DMS114 treated with DMSO at 0.1 percent for 48 hours (cell line): Measurements from ENCODE around the gene ABHD17A.
"Not testable (repeated sequence)": the region's sequence is repeated elsewhere in the genome, so short reads cannot be mapped to it uniquely, and the experiment has no call there.

Experiments used
- DNase-seq: peaks from one replicate; lab custom pipeline; 2025; ENCODE audit not compliant: unreplicated experiment; lab: John Stamatoyannopoulos, UW

Gene ABHD17A

GRCh38 chr19:1911098-1911497 lies 25.8 kb upstream of the ABHD17A start:
- no peak for DNase-seq

- no peak for DNase-seq
These were observed 24.9 kb upstream of the ABHD17A start for GRCh38 chr19:1910177-1910576.

GRCh38 chr19:1909761-1910080 lies 24.4 kb upstream of the ABHD17A start:
- DNase-seq, result no peak

GRCh38 chr19:1908364-1908678 lies 23.0 kb upstream of the ABHD17A start:
- no peak for DNase-seq

GRCh38 chr19:1907563-1908363 lies 22.5 kb upstream of the ABHD17A start:
- DNase-seq, result no peak

GRCh38 chr19:1906985-1907562 lies 21.8 kb upstream of the ABHD17A start:
- DNase-seq, result no peak

- DNase-seq, result no peak
These were observed 20.6 kb upstream of the ABHD17A start for GRCh38 chr19:1905863-1906375.

GRCh38 chr19:1905110-1905862 lies 20.0 kb upstream of the ABHD17A start, which contains the start of the genes ADAT3 and SCAMP4:
Gene ADAT3 (plus strand): TSS chr19:1905399. CDS start chr19:1912048, 6,649 bp downstream.
Gene SCAMP4 (plus strand): TSS chr19:1905399. CDS start chr19:1915020, 9,621 bp downstream.
- DNase-seq, result peak; percentile 87

- DNase-seq, result no peak
These were observed 19.5 kb upstream of the ABHD17A start for GRCh38 chr19:1904860-1905109.

GRCh38 chr19:1902923-1903322 lies 17.6 kb upstream of the ABHD17A start:
- DNase-seq, result no peak

GRCh38 chr19:1901940-1902404 lies 16.7 kb upstream of the ABHD17A start:
- no peak for DNase-seq

GRCh38 chr19:1896508-1896907 lies 11.2 kb upstream of the ABHD17A start:
- no peak for DNase-seq

GRCh38 chr19:1893791-1894190 lies 8.5 kb upstream of the ABHD17A start:
- no peak for DNase-seq

- DNase-seq, result no peak
These were observed 4.6 kb upstream of the ABHD17A start for GRCh38 chr19:1889907-1890306.

- no peak for DNase-seq
These were observed 3.1 kb upstream of the ABHD17A start for GRCh38 chr19:1888385-1888784.

- DNase-seq, result not testable (repeated sequence)
These were observed 1.1 kb upstream of the ABHD17A start for GRCh38 chr19:1886360-1886759.

GRCh38 chr19:1884719-1885334 lies 469 bp downstream of the ABHD17A start:
- no peak for DNase-seq

- no peak for DNase-seq
These were observed 991 bp downstream of the ABHD17A start for GRCh38 chr19:1884291-1884718.

GRCh38 chr19:1883784-1884183 lies 1.5 kb downstream of the ABHD17A start:
- DNase-seq, result no peak

GRCh38 chr19:1882786-1883692 lies 2.3 kb downstream of the ABHD17A start:
- DNase-seq, result no peak
